Inferior parietal cortex (tissue), 1 donor: ENCODE data around the gene PKIB.
"Not testable (repeated sequence)": the region's sequence is repeated elsewhere in the genome, so short reads cannot be mapped to it uniquely, and the experiment has no call there.

ENCODE experiments used
- DNase-seq: peaks from one replicate; pipeline ENCODE4 v3.0.0-alpha.2; 2016; ENCODE audit errors: extremely low spot score

Gene PKIB

DNA sequence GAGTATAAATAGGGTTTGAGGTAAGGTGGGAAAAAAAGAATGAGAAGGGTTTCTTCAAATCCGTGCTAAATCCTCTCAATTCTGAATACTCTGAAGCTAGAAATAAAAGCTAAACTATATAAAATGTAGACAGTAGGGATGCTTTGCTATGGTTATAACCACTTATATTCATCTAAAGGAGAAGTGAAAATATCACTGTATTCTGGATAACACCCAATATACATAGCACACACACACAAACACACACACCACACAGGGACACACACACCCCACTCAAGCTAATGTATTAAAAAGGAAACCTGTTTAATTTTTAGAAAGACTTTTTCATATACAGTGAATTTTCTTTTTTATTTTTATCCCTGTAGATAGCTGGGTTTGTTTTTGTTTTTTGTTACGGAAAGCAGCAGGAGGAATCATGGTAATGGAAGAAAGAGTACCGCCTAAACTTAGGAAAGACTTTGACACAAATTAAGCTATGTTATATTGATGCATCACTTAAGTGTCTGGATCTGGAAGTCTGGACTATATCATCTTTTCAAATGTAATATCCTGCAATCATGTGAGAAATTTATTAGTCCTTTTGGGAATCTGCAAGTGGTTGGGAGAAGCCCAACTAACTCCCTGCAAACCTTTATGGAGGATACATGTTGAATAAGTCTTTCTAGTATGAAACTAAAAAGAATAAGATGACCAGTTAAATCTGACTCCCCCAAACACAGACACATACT lies 100.9 kb downstream of the PKIB start:
- no peak for DNase-seq

DNA sequence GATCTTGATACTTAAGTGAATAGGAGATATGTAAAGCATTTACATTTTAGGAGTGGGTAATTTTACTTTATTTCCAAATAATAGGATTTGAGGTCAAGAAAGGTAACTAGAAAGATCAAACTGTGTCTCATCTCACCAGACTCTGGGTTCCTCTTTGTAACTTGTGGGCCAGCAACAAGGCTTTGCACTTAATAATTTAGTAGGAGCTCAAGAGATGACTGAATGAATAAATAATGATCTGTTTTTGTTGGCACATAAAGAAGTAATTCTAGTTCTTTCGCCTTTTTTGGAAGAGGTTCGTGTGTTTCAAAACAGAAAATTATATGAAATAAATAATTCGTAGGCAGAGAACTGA lies 101.9 kb downstream of the PKIB start:
- DNase-seq: no peak

DNA sequence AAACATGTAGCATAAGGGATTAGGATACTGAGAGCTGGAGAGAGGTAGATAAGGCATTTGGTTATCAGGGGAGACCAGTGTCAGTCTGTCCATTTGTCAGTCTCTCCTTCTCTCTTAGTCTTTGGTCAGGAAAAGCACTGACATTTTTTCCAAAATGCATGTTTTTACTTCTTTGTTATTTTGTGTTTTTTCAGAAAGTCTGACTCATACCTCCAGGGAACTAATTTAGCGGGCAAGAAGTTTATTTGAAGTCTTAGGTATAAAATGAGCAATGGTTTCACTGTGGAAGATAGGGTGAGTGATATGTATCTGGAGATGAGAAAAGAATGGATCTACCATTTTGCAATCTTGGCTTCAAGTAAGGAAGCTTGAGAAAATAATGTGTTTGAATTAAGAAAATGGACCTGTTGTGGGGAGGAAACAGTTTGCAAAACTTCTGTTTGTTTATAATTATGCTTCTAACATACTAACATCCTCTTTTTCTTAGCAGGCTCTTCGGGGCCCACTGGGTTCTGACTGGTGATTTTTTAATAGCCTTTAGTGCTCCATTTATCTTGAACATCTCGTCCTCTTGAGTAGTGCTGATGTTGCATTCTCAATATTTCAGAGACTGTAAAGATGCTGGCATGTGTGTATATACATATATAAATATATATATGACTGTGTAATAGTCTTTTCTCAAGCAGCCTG lies 102.4 kb downstream of the PKIB start:
- DNase-seq: no peak

DNA sequence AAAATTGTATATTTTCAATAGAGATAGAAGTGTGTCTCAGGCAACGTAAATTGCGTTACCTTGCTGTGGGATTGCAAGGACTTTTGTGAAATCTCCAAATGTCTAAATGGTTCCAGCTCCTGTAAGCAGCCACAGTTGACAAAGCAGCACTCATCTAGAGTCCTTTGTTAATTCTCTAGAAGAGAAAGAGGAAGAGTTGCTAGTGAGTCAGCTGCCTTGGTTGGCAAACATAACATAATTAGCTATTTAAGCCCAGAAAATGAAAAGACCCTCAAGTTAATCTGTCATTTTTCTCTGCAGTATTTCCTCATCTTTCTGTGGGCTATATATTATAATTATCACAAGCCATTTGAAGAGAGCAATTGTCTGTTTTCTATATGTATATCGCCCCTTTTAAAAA lies 102.9 kb downstream of the PKIB start:
- DNase-seq: no peak

DNA sequence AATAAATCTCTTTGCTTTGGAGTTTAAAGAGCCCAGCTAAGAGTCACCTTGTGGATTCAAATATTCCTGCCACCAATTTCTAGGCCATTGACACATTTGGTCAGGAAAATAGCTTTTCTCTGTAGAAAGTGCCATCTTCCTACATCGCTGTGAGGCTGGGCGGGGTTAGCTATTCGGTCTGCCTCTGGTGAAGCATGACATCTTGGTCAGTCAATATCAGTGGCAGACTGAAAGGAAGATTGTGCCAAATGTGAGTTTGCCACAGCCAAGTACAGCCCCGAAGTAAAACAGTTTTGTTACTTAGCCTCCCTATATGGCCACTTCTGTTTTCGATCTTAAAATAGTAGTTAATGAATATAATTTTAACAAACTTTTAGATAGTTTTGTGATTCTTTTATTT lies 103.9 kb downstream of the PKIB start:
- DNase-seq: no peak

DNA sequence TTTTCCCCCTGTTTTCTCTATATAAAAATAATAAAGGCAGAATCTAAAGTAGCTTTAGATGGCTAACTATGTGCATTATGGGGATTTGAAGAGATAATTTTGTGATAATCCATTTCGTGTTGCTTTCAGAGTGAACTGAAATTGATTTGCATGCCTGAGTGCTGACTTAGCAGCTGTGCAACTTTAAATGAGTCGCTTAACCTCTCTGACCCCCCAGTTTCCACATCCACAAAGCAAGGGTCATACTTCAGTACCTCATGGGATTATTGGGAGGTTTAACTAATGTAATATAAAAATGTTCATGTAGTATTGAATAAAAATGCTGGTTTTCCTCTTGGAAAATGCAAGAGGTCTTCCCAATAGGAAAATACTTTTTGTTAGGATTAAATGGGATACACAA lies 105.5 kb downstream of the PKIB start:
- no peak for DNase-seq

DNA sequence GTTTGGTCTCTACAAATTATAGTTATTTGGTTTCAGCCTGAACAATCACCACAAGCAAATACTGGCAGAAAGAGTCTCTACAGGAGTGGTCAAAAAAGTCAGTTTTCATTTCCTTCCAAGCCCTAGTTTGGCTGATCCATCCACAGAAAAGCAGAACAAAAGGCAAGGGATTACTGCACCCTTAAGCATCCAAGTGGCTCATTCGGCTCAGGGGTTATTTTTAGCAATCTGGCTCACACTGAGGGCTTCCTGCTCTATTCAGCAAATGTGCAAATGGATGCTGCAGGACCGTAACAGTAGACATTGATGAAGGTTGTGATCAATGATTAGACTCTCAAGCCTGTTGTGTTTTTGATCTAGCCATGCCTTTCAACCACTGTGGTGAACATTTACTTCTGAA lies 107.1 kb downstream of the PKIB start:
- no peak for DNase-seq

DNA sequence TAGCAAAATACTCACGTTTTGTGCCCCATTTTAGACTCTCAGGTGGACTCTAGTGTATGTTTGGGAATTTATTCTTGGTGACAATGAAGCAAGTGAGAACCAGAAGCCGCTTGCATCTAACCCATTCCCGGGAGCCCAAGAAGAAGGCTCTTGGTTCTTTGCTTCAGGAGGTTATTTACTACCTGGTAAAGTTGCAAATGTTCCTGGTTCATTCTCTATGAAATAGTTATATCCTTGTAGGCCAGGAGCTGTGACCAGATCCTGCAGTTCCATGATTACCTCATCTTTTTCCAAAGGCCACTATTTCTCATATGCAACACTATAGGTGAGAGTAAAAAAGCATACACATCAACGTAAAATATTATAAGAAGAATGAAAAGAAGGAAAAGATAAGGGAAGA lies 108.4 kb downstream of the PKIB start:
- no peak for DNase-seq

DNA sequence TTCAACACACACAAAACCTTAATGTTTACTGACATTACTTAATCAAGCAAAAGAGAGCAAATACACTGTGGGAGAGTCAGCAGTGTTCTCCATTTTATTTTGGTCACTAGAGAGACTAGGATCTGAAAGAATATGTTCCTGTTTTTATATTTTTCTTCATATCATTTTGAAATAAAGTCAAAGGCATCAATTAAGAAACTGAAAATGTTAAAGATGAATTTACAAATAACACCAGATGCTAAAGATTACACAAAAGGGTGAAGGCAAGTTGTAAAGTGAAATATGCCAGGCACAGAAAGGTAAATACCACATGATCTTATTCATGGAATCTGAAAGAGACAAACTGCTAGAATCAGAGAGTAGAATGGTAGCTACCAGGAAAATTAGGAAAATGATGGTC lies 109.0 kb downstream of the PKIB start:
- no peak for DNase-seq

DNA sequence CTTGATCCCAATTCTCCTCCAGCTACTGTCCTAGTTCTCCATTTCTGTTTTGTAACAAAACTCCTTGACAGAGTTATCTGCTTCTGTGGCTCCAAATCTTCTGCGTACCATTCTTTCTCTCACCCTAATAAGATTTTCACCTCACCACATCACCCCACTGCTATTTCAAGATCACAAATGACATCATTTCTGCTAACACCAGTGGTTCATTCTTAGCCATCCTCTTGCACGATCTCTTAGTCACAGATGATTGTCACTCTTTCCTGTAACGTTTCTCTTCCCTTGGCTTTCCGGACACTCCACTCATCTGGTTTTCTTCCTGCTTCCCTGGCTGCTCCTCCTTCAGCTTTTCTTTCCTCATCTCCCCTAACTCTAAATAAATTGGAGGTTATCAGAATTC lies 112.5 kb downstream of the PKIB start:
- no peak for DNase-seq

DNA sequence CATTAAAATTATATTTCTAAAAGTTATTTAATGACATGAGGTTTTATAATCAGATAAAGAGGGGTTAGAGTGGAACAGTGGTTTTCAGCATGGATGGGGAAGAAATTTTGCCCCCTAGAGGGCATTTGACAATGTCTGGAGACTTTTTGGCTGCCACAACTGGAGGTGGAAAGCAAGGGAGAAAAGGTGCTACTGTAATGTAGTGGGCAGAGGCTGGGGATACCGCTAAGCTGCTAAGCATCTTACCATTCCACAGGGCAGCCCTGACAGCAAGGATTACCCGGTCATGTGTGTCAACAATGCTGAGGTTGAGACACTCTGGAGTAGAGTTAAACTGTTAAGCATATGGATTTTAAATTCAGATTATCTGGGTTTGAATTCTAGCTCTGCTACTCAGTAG lies 116.4 kb downstream of the PKIB start:
- DNase-seq: no peak

DNA sequence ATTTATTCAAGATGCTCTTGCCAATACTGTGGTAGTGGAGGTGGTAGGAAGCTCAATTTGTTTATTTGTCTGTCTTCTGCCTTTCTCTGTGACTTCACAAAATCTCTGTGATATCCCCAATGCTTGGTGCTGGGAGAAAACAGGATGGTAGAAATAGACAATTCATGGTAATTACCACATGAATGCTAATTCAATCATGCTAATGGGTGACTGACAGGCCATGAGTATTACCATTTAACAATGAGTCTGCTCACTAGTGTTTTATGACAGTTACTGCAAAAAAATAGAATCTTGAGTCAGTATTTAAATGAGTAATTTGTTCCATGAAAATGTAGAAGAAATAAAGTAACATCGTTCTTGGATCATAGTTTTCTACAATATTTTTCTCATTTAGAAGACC lies 117.0 kb downstream of the PKIB start:
- DNase-seq: no peak

DNA sequence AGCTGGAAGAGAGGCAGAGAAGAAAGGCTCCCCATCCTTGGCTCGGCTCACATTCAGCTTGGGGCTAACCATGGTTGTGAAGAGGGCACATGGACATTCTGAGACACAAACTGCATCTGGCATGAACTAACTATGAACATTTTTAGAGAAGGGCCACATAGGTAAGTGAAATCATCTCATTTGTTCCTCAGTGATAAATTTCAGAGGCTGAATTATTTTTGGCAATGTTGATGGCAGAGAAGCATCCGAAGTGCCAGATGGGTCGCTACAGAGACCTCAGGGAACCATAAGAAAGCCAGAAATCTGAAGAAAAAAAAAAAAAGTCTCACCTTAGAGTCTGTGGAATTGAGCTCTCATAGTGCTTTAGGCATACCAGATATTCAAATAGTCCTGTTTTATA lies 120.1 kb downstream of the PKIB start:
- DNase-seq: no peak

DNA sequence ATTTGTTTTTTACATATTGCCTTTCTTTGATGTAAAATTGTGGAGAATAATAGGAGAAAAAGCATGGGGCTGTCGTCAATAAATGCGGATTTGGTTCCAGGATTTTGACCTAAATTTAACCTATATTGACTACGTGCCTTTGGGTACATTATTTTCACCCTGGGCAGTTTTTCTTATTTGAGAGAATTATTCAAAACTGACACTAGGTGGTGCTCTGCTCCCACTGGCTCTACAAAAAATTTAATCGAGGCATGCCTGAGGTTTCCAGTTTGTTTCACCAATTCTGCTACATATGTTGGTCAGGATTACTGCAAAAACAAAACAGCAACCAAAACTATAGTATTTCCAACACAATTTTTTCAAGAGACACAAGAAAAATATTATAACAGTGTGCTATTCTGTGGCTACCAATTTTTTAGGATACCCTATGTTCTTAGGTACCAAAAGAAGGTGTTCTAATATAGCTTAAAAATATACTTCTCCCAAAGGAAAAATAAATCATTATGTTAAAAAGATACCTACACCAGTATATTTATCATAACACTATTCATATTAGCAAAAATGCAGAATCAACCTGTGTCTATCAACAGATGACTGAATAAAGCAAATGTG lies 120.7 kb downstream of the PKIB start:
- peak; percentile 82 for DNase-seq

DNA sequence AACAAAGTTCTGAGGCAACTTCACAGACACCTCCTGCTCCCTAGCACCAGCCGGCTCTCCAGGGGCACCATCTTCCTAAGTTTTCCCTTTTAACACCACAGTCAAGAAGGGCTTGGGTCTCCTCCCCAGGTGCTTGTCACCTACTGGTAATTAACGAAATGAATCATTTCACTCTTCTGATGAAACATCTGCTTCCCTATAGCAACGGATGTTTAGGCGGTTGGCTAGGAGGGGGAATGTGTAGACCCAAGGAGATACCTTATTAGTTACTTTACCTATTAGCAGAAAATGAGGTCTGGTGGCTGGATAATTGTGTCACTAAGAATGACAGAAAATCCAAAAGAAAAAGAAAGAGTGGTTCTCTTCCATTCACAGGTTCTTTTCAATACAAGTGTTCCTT lies 123.1 kb downstream of the PKIB start:
- DNase-seq: no peak

DNA sequence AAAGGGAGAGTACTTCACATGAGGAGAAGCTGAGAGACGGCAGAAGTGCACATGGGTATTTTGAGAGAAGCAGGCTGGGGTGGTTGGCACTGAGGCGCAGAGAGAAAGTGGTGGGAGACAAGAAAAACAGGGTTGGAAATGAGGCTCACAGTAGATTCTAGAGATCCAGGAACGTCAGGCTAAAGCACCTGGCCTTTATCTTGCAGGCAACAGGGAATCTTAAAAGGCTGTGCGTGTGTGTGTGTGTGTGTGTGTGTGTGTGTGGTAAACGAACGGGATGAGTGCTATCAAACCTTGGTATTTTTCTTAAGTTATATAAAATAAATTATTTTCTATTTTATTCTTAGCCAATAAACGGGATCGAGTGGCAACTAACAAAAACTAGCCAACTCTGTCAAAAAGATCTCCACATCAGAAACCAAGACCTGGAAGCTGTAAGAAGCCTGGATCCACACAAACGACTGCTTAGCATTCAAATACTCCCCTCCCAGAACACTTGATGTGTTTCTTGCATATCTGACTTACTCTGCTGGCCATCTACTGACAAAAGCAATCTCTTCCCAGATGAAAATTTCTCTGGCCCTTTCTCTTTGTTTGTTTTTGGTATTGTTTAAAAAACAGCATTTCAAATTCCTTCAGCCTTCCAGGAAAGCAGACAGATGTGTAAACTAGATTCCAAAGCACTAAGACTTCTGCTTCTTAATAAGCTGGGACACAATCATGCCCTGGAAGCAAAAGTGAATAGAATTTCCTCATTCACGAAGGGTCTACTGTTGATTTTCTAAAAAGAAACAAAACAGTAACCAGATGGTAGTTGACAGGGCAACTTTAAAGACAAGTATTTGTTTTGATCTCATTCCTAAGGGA lies 124.6 kb downstream of the PKIB start:
- DNase-seq: no peak

DNA sequence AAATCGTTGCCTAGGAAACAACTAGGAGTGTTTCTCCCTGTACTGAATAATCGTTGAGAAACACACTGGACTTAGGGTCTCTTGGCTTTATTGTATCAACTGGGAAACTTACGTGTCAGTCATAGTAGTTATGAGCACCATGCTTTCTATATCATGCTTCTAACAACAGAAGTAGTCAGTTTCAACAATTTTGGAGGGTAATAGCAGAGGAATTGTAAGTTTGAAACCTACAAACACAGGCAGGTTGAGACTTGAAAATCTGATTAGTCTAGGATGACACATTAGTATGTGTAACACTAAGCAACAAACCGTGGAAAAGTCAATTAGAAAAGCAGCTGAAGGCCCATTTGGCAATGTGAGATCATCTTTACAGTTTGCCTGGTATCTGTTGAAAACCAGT lies 125.4 kb downstream of the PKIB start:
- no peak for DNase-seq

DNA sequence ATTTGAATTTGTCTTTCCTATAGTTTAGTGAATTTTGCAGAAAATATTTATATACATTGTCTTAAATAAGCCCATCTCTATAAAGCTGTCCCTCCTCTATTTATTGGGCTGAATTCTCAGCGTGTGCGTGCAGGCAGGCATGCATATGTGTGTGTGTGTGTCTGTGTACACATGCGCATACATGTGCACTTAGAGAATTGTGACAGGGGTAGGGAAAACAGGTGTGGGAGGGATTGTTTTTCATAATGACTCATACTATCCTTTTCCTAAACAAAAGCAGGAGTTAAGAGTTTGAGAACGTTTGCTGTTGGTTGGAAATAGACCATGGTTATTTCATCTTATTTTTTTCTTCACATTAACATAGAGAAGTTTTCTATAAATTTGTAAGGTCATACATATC lies 126.0 kb downstream of the PKIB start:
- no peak for DNase-seq

DNA sequence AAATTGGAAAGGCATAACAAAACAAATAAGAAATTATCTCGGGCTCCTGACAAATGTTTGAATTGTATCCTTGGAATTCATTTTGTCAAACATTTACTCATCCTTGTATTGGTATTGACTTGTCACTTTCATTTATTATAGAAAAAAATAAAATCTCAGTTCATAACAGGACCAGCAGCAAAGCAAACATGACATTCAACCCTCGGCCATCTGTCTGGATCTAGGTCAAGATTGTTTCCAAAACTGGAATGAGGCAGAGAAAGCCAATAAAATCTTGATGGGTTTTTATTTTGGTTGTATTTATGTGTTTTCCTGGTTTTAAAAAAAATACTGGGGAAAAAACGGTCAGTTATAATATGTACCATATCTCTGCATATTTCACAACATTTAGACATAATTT lies 126.4 kb downstream of the PKIB start:
- DNase-seq: no peak

DNA sequence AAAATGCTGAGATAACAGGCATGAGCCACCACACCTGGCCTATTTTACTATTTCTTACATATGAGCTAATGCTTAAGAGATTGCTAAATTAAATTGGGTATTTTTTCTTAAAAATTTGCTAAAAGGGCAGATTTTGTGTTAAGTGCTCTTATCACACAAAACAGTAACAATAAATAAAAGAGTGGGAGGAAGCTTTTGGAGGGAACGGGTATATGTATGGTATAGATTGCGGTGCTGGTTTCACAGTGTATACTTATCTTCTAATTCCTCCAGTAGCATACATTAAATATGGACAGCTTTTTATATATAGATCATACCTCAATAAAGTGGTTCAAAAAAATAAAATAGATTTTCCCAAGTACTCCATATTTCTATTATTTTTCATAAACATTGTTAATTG lies 129.9 kb downstream of the PKIB start:
- DNase-seq: no peak

DNA sequence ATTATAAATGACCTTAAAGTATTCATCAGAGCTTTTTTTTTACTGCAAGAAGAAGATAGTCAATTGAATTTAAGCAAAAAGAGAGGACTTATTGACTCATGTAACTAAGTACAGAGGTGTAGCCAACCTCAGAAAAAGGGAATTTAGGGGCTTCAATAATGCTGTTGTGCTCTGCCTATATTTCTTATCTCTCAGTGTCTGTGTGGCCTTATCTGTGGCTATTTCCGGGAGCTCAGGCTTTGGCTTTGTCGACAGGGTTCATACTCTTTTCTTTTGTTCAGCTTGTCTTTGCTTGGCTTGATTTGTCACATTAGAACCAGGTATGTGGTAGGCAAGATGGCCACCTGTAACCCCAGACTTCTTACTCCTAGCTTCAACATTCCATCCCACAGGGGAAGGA lies 130.7 kb downstream of the PKIB start:
- DNase-seq: no peak

DNA sequence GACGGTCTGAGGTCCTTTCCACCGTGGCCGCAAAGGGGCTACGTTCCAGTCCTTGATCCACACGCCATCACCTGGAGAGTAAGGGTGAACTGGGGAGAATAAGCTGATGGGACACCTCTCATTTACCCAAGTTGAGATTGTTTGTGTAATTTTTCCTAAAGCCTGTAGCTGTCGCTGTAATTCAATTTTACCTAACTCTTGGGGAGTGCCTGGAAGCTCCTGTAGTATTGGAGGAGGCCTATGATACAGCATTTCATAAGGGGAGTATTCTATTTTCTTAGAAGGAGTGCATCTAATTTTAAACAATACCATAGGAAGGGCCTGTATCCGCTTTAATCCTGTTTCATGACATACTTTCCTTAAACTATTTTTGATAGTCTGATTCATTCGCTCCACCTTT lies 134.0 kb downstream of the PKIB start:
- not testable (repeated sequence) for DNase-seq
